Transverse colon (tissue), 4 donors: Measurements from ENCODE around the gene NRN1L.

ENCODE experiments used
- CTCF ChIP-seq, 5 experiments: fragments of 200-600 bp in 3 of 5; fragments of 450-650 bp in 2 of 5; sonication (generic) in 3 of 5; IDR thresholded peaks; 1 replicate in 2 of 5; 2 replicates in 3 of 5; pipeline ENCODE4 v1.5.1; 2016 to 2017; ENCODE audit warnings: antibody characterized with exemption in 5 of 5, inconsistent platforms in 3 of 5, mild to moderate bottlenecking in 2 of 5, moderate library complexity in 1 of 5
- EP300 ChIP-seq: sonication (generic); formaldehyde crosslinking; IDR thresholded peaks from one replicate; pipeline ENCODE4 v1.6.1; 2017; ENCODE audit warnings: antibody characterized with exemption, low read depth
- POLR2A ChIP-seq: fragments of 450-650 bp; IDR thresholded peaks from one replicate; pipeline ENCODE4 v1.6.1; 2016; ENCODE audit warnings: antibody characterized with exemption, mild to moderate bottlenecking, moderate library complexity
- POLR2AphosphoS5 ChIP-seq, 3 donors: sonication (generic); formaldehyde crosslinking; IDR thresholded peaks; one replicate each; pipeline ENCODE4 v1.6.1; 2016; ENCODE audit warnings: antibody characterized with exemption in 3 of 3

GRCh38 chr16:67841198-67841815, 43.4 kb upstream of the NRN1L start:
- no peak for TF ChIP-seq CTCF (IDR thresholded peaks at IDR 0.05)
- no peak for TF ChIP-seq POLR2AphosphoS5 (IDR thresholded peaks at IDR 0.05)
- no peak for TF ChIP-seq EP300
- TF ChIP-seq POLR2A = no peak
